NCI-H345 treated with DMSO at 0.1 percent for 48 hours (cell line): ENCODE data around the gene ITPR1.

Experiments used
- DNase-seq: peaks from one replicate; lab custom pipeline; 2025; ENCODE audit not compliant: unreplicated experiment; lab: John Stamatoyannopoulos, UW

ITPR1 gene

DNA sequence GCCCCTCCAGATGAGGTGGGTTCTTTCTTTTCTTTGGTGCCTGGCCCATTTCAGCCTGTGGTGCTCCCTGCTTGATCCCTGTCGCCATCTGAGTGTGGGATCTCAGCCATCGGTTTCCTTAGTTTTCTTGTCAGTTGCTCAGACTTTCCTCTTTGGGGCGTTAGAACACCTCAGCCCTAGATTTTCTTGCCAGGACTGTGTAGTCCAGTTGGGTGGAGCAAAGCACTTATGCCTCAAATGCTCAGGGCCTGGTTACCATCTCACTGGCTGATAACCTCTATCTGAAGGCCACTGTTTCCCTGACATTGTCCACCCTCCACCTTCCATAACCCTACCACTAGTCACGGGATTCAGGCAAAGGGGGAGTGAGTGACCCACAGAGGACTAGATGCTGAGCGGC is 277.4 kb downstream of the ITPR1 start:
- no peak for DNase-seq

DNA sequence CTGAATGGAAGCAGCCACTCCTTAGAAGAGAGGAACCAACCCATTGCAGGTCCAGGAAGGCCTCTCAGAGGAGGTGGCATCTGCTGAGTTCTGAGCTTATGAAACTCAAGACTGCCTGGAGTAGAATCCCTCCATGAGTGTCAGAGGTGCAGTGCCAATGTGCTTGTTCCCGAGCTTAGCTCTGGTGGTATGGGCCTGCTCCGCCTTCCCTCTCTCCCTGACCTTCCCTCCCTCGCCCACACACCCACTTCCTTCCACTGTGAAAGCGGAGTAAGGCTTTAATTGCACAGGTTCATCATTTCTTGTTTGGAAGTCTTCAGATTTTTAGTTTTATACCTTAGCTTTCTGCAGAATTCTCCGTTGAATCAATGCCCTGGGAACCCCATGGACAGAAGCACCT is 278.1 kb downstream of the ITPR1 start:
- DNase-seq, result no peak

DNA sequence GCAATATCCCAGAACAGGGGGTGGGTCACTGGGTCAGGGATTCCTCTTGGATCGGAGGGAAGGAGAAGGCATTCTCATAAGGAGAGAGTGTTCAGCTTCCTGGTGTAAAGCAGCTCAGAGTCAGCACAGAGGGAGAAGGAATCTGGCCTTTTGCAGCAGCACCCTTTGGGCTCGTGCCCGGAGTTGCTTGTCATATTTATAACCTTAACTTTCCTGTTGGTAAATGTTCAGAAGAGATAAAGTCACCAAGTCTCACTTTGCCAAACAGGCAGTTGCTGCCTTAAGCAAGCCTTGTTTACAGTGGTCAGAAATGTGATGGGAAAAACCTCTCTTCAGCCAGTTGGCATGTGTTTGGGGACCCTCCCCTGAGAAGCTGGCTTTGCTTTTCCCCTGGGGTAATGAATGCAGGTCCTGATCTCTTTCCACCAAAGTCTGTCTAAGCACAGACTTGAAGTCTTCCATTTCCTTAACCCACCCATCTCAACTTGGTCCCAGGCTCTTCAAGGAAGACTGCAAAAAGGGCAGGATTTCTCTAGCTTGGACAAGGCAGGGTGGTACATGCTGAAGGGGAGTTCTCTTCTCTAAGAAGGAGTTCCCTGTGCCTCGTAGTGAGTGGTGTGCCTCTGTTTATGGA is 279.1 kb downstream of the ITPR1 start:
- DNase-seq, result no peak

DNA sequence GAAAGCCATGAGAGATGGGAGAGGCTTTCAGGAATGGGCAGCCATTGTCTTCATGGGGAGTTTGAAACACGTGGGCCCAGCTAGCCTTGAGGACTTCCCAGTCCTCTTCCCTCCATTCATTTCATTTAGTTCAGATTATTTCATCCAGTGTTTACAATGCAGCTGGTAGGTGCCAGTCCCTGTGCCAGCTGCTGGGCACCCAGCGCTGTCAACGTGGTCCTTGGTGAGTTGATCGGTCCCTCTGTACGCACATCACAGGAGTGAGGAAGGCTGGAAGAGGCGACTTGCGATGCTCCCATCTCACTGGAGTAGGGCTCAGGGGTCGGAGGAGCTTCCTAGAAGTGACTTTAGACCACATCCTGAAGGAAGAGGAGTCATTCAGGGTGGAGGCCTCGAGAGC is 279.7 kb downstream of the ITPR1 start:
- no peak for DNase-seq

DNA sequence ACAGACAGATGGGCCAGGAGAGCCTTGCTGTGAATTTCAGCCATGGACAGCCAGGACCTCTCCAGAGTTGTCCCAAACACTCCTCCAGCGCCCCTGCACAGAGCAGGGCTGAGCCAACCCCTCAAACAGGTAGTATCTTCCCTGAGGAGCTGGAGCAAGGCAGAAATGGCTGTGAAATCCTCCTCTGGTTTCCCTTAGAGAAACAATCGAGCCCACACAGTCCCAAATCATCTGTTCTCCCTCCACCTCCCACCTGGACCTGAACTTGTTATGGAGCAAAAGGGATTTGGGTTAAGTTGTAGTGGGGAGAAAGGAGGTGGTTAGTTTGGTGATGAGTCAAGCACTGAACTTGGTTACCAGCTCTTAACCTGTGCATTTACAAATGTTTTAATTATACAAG is 280.4 kb downstream of the ITPR1 start:
- DNase-seq, result no peak

DNA sequence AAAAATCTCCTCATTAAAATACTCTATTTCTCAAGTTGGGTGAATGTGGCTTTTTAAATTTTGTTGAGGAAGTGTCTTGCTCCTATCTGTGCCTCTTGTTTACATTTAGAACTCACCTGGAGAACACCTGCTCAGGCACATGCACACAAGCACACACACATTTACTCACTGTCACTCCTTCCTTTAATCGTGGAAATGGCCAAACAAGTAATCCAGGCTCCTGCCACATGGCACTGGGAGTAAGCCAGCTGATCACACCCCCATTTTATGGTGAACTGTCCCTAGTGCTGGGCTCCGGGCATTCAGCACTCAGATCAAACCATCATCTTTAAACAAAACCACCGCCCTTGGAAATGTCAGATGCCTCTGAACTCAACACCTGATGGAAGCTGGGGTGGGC is 281.4 kb downstream of the ITPR1 start:
- DNase-seq, result no peak

DNA sequence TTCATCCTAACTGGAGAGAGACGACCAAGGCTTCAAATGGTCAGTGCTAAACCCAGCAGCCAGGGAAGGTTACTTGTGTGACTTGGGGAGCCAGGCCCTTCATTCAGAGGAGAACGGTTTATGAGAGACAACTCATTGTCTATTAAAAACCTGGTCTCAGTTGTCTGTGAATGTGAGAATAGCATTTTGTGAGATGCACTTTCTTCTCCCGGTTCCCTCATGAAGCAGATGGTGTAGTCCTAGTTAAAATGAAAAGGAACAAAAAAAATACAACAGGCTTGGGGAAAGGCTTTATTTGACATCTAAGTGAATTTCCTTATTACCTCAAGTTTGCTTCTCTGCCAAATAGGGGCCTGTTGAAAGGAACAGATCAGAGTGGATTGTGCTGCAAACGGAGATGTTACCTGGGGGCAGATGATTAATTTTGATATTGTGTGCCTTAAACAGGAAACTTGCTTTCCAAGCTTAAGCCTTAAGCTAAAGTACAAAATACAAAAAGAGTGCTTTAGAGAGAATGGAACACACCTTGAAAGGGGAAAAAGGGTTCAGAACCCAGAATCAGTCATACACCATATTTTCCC is 283.3 kb downstream of the ITPR1 start:
- no peak for DNase-seq

DNA sequence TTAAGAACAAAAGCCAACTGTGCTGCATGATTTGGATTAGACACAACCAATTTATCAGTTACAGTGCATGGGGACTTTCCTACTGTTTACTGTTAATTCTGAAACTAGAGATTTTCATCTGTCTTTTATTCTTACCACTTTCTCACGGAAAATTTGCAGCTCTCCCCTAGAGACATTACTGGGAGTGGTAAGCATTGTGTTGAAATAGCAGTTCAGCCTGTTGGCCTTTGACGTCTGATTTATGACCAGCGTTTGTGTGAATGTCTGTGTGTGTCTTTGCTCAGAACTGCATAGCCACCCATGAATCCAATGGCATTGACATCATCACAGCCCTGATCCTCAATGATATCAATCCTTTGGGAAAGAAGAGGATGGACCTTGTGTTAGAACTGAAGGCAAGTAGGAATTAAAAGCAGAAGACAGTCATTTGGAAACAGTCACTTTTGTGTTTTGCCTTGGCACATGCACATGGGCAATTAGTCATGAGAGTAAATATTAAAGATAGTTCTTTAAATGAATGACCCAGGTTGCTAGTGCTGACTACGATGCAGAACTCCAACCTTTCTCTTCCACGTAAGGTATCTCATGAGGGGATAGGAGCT is 283.9 kb downstream of the ITPR1 start:
- no peak for DNase-seq

DNA sequence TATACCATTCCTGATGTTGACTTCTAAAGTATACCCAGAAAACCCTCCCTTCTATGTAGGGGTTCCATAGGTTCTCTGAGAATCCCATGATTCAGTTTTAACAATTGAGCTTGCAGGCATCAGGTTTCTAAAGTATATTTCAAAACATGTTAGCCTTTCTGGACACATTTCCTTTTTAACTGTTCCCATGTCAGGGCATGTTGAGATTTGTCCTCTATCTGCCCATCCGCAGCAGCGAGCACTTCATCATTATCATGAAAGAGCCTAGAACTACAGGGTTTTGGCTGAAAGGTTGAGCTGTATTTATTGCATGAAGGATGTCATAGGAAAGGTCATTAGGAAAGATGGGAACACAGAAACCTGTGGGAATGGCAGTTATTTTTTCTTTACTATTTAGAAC is 285.0 kb downstream of the ITPR1 start:
- DNase-seq, result no peak

DNA sequence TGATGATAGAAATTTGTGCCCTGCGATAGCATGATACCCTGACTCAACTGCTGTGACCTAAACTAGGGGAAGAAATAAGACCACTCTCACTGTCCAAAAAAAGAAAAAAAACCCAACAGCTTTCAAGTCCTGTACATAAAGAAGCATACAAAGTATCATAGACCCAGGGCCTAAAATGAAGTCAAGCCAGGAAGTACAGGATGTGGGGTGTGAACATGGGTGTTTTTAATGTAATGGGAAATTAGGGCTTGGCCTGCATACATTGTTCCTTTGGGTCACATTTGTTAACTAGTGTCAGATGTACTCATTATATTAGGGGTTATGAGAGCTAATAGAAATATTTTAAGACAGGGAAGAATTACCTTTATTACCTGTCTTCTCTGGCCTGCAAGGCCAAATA is 285.6 kb downstream of the ITPR1 start:
- DNase-seq, result no peak

DNA sequence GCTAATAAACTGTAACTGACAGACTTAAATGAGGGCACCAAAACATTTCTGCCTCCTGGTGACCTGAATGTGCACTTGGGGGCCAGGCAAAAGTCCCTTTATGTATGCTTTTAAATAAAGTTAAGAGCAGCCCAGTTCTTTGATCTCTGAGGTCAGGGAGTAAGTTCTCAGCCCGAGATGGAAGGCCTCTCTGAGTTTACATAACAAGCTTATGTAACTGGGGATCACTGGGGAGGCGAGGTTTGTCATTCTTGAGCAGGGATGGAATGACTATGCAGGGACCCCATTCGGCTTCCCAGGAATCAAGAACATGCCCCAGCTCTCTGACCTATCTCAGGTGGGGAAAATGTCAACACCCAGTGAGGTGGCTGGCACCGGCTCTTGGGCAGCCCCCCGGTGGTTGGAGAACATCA is 287.4 kb downstream of the ITPR1 start:
- DNase-seq, result no peak

DNA sequence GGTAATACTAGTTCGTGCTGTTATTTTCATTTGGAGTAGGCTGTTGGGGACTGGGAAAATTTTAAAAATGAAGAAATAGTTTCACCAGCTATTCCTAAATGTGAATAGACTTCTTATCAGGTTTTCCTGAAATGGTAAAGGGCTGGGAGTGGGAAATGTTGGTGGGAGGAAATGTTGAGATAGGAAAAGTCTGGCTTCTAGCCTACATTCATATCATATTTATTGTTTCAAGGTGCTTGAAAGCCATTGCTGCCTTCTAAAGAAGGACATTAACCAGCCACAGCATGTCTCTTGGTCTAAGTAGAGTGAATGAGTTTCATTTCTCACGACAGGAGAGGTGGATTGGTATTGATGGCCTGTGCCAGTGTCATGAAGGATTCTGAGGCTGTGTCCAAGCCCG is 288.9 kb downstream of the ITPR1 start:
- DNase-seq, result no peak

DNA sequence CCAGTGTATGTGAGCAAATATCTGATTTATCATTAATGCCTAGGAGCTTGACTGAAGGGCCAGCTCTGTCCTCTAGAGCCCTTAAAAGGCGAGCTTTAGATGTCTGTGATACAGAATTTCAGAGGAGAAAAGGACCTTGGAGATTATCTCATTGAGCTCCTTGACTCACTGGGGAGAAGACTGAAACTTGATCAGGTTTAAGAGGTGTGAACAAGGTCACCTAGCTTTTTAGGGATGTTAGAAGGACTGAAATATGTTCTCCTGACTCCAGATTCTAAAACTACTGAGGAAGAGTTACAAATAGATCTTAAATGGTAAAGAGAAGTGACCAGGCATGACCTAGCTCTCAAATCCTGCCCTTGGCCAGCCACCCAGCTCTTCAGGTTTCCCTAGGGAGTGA is 292.4 kb downstream of the ITPR1 start:
- no peak for DNase-seq

DNA sequence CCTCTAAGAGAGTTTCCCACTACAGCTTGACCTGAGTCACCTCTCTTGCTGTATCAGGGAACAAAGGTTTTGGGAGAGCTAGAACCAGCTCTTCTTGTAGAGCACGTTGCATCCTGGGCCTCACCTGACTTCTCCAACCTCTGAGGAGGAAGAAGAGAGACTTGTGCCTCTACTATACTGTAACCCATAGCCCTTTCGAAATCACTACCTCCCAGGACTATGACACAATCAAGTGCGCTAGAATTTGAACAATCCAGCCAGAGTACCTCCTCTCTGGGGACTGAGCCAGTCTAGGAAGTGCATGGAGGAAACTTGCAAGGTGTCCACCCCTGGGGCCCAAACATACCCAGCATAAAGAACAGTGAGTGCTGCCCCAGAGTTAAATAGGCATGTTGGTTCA is 293.3 kb downstream of the ITPR1 start:
- DNase-seq, result no peak

DNA sequence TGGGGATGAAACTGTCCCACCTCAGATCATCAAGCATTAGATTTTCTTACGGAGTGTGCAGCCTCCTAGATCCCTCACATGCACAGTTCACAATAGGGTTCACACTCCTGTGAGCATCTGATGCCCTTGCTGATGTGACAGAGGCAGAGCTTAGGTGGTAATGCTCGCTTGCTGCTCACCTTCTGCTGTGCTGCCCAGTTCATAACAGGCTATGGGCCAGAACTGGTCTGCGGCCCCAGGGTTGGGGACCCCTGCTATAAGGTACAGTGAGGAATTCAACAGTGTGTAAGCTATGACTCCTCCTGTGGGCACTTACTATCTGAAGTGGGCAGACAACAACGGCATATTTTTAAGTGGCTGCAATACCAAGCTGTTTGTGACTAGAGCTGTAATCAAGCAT is 298.2 kb downstream of the ITPR1 start:
- no peak for DNase-seq

DNA sequence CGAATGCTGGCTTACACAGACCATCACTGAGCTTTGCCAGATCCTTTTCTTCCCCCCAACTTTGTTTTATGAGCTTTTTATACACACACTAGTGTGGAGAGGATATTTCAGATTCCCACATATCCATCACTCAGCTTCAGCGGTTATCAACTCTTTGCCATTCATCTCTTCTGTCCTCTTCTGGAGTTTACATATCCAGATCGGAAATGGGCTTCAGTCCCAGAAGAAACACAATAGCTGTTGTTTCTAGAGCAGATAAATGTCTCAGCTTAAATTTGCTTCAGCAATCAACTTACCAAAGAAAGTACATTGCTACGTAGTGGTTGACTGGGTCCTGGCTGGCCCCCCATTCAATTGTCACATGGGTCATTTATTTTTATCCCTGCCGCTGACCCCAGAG is 300.2 kb downstream of the ITPR1 start:
- DNase-seq, result no peak

DNA sequence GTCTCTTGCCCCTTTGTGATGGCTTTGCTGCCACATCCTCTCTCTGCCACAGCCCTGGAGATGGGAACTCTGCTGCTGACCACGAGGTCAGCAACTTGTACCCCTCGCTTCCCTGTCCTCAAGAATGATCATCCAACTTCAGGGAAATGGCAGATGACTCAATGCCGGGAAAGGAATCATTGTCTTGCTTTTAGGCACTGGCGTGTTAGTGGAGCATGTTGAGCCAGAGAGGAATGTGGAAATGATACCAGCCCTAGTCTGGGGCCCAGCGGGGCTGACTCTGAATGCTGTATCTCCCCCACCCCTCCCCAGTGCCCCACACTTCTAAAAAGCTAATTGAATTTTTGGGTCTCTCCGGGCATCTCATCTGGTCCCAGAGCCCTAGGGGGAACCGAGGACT is 301.2 kb downstream of the ITPR1 start:
- DNase-seq, result no peak

DNA sequence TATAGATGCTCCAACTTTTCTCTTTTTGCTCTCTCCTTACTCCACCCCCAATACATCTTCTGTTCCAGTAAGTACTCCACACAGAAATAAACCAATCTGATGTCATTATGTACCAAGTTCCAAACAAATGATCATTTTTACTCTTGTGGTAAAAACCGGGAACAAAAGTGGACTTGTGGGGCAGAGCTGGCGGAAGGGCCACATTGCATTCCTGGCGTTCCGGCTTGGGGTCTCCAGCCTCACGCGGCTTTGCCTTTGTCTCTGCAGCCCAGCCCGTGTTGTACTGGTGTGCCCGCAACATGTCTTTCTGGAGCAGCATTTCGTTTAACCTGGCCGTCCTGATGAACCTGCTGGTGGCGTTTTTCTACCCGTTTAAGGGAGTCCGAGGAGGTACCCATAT is 301.6 kb downstream of the ITPR1 start:
- no peak for DNase-seq

DNA sequence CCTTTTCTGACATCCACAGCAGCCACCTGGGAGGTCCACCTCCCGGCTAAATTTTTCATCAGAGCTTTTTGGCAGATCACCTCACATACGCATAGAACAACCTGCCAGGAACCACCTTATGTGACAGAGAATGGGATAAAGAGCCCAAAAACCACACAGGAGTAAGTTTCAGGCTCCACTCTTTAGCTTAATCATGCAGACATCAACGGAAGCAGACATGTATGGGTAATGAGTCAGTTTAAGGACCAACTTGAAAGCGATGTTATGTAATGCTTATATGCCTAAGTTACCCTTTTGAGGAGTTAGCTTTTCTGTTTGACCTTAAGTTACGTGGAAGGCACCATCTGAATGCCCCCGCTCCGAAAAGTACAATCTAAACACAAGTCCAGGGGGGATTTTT is 302.8 kb downstream of the ITPR1 start:
- DNase-seq, result no peak

DNA sequence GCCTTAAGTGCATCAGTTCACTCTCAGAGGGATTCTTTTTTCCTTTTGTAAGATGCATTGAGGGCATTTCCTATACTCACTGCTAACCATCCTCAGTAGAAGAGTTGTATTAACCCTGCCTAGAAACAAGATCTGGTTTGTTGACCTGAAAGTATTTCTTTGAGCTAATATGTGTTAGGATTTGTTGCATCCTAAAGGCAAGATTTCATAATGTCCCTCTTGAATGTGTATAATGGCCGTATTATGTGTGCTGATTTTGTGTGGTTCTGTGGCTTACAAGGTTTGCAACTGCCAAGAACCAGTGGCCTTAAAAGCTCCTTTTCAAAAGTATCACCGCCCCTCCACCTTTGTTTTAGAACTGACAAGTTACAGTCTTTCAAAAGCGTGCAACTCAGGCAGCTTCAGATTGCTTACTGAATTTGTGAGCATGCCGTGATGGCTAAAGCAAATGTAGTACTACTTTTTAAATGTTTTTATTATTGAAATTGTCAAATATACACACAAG is 304.1 kb downstream of the ITPR1 start:
- DNase-seq, result no peak

DNA sequence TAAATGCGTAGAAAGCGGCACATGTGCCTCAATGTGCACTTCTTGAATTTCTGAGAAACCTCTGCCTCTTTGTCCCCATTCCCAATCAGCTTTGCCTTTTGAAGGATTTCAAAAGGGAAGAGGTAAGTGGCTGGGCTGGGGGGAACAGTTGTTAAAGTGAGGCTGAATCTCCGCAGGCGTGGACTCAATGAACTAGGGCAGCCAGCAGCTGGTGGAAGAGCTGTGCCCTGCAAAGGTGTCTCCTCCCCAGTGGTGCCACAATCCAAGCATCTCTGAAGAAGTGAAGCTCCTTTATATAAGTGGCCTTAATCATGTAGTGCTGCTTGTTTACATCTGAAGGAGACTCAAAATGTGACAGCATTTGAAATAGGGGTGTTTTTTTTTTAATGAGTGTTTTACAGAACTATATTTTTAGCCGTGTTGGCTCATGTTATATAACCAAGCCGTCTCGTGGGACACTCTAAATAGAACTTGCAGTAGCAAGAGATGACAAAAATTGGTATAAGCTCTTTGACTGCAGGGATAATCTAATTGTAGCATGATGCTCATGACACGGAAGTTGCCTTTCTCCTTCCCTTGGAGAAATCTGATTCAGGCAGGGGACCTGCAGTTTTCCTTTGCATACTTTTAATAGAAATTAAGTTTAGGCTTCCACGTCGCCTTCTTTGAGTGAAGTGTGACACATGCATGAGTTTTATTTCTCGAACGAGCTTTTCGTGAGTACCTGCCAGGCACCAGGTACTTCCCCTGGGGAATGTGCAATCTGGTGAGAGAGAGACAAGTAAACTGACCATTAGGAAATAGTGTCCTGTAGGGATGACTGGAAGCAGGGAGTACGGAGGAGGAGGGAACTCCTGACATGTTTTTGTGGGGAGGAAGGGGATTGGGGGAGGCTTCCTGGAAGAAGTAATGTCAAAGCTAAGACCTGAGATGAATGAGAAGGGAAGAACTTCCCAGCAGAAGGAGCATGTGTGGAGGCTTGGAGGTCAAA is 306.4 kb downstream of the ITPR1 start:
- no peak for DNase-seq

DNA sequence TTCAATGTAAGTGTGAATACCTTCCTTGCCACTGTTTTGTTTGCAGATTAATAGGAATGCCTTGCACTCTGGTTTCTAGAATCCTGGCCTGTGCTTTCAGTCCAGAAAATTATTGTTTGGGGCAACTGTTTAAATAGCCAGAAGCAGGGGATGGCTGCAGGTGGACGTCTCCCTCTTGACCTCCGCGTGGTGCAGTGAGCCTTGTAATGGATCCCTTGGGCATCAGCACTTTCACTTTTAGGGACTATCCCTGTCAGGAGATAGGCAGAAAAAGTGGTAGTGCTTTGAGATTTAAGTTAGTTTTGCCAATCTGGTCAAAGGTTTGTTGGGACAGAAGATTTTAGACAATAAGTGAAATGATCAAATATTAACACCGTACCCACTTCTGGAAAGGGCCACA is 307.4 kb downstream of the ITPR1 start:
- no peak for DNase-seq
